Heart left ventricle (tissue), 16 donors: ENCODE data around the gene RALBP1. TPM values are rescaled to one million over a fixed set of nuclear protein-coding genes. Genes with fewer than 3 reads are reported as not detected.
A peak's percentile ranks its signal among the peaks of the same experiment; 100 is the strongest.
"Not testable (repeated sequence)": the region's sequence is repeated elsewhere in the genome, so short reads cannot be mapped to it uniquely, and the experiment has no call there.

ENCODE experiments used
- ATAC-seq, 4 donors: fragments of 200-7000 bp; cut with Tn5 transposase; one replicate each; pipeline ENCODE4 v1.9.1; 2020 to 2022; ENCODE audit warnings: moderate library complexity in 4 of 4, mild to moderate bottlenecking in 3 of 4, moderate number of reproducible peaks in 1 of 4
- DNase-seq, 5 donors: peaks; one replicate each; pipeline ENCODE4 v3.0.0-alpha.2; 2020
- H3K27ac ChIP-seq, 12 donors: fragments of 200-600 bp; sonication (generic) in 4 of 12; one replicate each; pipeline versions ENCODE4 v1.5.0 to v1.8.0; 2016 to 2022; ENCODE audit warnings: mild to moderate bottlenecking in 2 of 12
- H3K27me3 ChIP-seq, 9 donors: fragments of 200-600 bp; sonication (generic) in 2 of 9; one replicate each; pipeline versions ENCODE4 v1.5.1 to v1.8.0; 2016 to 2022; ENCODE audit warnings: mild to moderate bottlenecking in 3 of 9
- H3K36me3 ChIP-seq, 9 donors: fragments of 200-600 bp; sonication (generic) in 2 of 9; one replicate each; pipeline versions ENCODE4 v1.5.0 to v1.8.0; 2018 to 2022; ENCODE audit warnings: mild to moderate bottlenecking in 2 of 9
- H3K4me1 ChIP-seq, 12 donors: fragments of 200-600 bp; sonication (generic) in 4 of 12; one replicate each; pipeline versions ENCODE4 v1.5.0 to v1.8.0; 2016 to 2022; ENCODE audit warnings: mild to moderate bottlenecking in 3 of 12
- H3K4me3 ChIP-seq, 12 donors: fragments of 200-600 bp; sonication (generic) in 4 of 12; one replicate each; pipeline versions ENCODE4 v1.5.0 to v1.8.0; 2017 to 2022; ENCODE audit warnings: mild to moderate bottlenecking in 9 of 12, moderate library complexity in 4 of 12
- H3K9me3 ChIP-seq, 12 donors: fragments of 200-600 bp; sonication (generic) in 4 of 12; one replicate each; pipeline versions ENCODE4 v1.5.0 to v1.8.0; 2016 to 2022; ENCODE audit warnings: mild to moderate bottlenecking in 1 of 12
- CTCF ChIP-seq, 12 donors: fragments of 200-600 bp; sonication (generic) in 4 of 12; IDR thresholded peaks; one replicate each; pipeline versions ENCODE4 v1.5.0 to v1.8.0; 2018 to 2022; ENCODE audit warnings: antibody characterized with exemption in 12 of 12, mild to moderate bottlenecking in 5 of 12
- POLR2A ChIP-seq, 2 donors: fragments of 450-650 bp; IDR thresholded peaks; one replicate each; pipeline ENCODE4 v1.6.1; 2017; ENCODE audit warnings: antibody characterized with exemption in 2 of 2, mild to moderate bottlenecking in 2 of 2, moderate library complexity in 2 of 2
- WGBS, 4 donors: extraction: QIAGEN DNeasy Blood & Tissue Kit in 2 of 4; methylation state at CpG; one replicate each; pipeline versions ENCODE4 v1.1.5 to v1.1.7; 2013 to 2018; 5-methylcytosine and 5-hydroxymethylcytosine counted together
- intact Hi-C, 10 donors: fragments of 100-400 bp; cut with DNase I; formaldehyde crosslinking; loops; one replicate each; pipeline versions ENCODE4 v1.11.1 to v1.14.2; 2022
- polyA plus RNA-seq, 2 donors: library from polyadenylated mRNA; stranded (reverse); fragments of 200-250 nt; gene quantifications; one replicate each; pipeline ENCODE4 v1.2.3, GENCODE V29; 2013
- total RNA-seq, 9 donors: library from RNA; depleted of rRNA in 2 of 9; stranded (reverse); fragments of >200 nt in 2 of 9; fragmentation: NEBNext Ultra II Directional in 3 of 9; extraction: Animal tissue kit (Norgen Biotek cat#: 25700) in 3 of 9; gene quantifications; one replicate each; pipeline versions ENCODE4 v1.1.0 to v1.2.4, GENCODE V29; 2016 to 2023
- donor health status: ischemic (EF 13 %, LVEDD 7.1; RV severe dilation, severe dysfunction).
- donor health status: healthy with polysubstance abuse.
- donor health status: DM: no; HTN: yes; CAD: no.
- donor health status: DM: no; HTN: no; CAD: no.
- donor health status: ischemic (EF 25% LVEDD 6.9; RV normal size, moderate dysfunction).
- donor health status: ischemic (EF 25% LVEDD 5.7; RV mildly dilated, moderate dysfunction).
- donor health status: healthy.
- donor health status: DM: yes; HTN: yes; CAD: no.
- donor health status: ischemic (EF 35%, LVEDD 5.7; RV mildly dilated, moderate dysfunction).
- donor health status: nonischemic (EF 11% LVEDD 7.7; RV severe dilation, severe dysfunction).
- donor health status: DM: yes; HTN: yes; CAD: no.
- donor health status: PGD.
- donor health status: ischemic (EF 29% LVEDD 5.4; RV normal size, mild dysfunction).
- donor health status: nonischemic (EF 23%, LVEDD 6.1; RV moderate dilation, normal function).

RALBP1 gene
- total and polyA plus RNA-seq, 11 donors, result 20.9 to 91.1 (median 47.8) TPM

- Histone ChIP-seq H3K36me3 (no peaks in the 10 kb centered on the region), H3K27me3 (no peaks in the 10 kb centered on the region), H3K9me3 (no peaks in the 10 kb centered on the region), H3K4me3 (no peak overlapping the region), H3K4me1 (peaks cover 0 to 5% (median 0%) of the 10 kb centered on the region in 12 donors), H3K27ac (no peak overlapping the region)
- WGBS, 4 donors, result 86 to 88% (median 86%) methylated on average over 6 of the region's 6 CpGs
- intact Hi-C loops, result no loop called here
- ATAC-seq (peak in 2 of 4 donors; percentile 63 to 77), DNase-seq (no peak)
- TF ChIP-seq POLR2A (IDR thresholded peaks at IDR 0.05) (no peak), CTCF (IDR thresholded peaks at IDR 0.05) (no peak)
Measured at GRCh38 chr18:9428862-9429661, 46.3 kb upstream of the RALBP1 start.

- no peak overlapping the region for H3K4me3 ChIP-seq
- intact Hi-C loops, result no loop called here
- H3K27ac ChIP-seq, result no peak overlapping the region
- no peak for TF ChIP-seq POLR2A (IDR thresholded peaks at IDR 0.05)
- no peak for TF ChIP-seq CTCF (IDR thresholded peaks at IDR 0.05)
- no peaks in the 10 kb centered on the region for H3K36me3 ChIP-seq
- WGBS, 4 donors, result 42 to 65% (median 52%) methylated on average over 3 of the region's 3 CpGs
- H3K27me3 ChIP-seq, result no peaks in the 10 kb centered on the region
- ATAC-seq, result peak in 2 of 4 donors; percentile 52 to 65
- no peaks in the 10 kb centered on the region for H3K9me3 ChIP-seq
- H3K4me1 ChIP-seq, result peaks cover 0 to 5% (median 0%) of the 10 kb centered on the region in 12 donors
- DNase-seq, result no peak
Measured at GRCh38 chr18:9429662-9429993, 45.7 kb upstream of the RALBP1 start.

DNA sequence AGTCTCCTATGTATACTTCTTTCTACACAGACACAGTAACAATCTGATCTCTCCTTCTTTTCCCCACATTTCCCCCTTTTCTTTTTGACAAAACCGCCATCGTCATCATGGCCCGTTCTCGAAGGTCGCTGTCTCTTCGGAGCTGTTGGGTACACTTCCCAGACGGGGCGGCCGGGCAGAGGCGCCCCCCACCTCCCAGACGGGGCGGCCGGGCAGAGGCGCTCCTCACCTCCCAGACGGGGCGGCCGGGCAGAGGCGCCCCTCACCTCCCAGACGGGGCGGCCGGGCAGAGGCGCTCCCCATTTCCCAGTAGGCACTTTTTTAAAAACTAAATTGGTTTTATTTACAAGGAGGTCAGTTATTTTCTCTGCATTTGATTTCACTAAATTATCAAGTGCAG lies 45.0 kb upstream of the RALBP1 start:
- H3K4me3 ChIP-seq, H3K27ac ChIP-seq, H3K27me3 ChIP-seq, H3K4me1 ChIP-seq, DNase-seq, H3K9me3 ChIP-seq, H3K36me3 ChIP-seq, intact Hi-C loops, ATAC-seq: not testable (repeated sequence)
- 92 to 96% (median 94%) methylated on average over 22 of the region's 22 CpGs for WGBS, 4 donors

DNA sequence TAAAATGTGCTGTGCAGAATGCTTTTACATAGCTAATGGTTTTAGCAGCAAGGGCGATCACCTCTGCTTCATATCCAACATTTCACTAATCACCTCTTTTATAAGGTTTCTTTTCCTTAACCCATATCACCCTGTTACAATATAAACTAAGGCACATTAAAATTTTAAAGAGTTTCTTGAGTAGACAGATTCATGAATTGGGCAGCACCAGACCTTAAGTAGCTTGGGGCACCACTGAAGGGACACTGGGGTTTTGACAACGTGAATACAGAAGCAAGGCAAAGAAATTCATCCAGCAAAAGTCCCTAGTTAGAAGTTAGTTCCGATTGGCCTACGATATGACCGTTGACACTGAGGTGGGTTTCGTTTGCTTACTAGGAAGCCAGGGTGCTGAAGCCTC lies 44.0 kb upstream of the RALBP1 start:
- DNase-seq (no peak), ATAC-seq (no peak)
- H3K4me1 ChIP-seq, result peaks cover 0 to 5% (median 0%) of the 10 kb centered on the region in 12 donors
- no peak overlapping the region for H3K27ac ChIP-seq
- intact Hi-C loops, result no loop called here
- WGBS, 4 donors, result 93 to 96% (median 95%) methylated on average over 6 of the region's 6 CpGs
- no peak for TF ChIP-seq CTCF (IDR thresholded peaks at IDR 0.05)
- no peak for TF ChIP-seq POLR2A (IDR thresholded peaks at IDR 0.05)
- no peaks in the 10 kb centered on the region for H3K27me3 ChIP-seq
- no peaks in the 10 kb centered on the region for H3K9me3 ChIP-seq
- H3K4me3 ChIP-seq, result no peak overlapping the region
- no peaks in the 10 kb centered on the region for H3K36me3 ChIP-seq

DNA sequence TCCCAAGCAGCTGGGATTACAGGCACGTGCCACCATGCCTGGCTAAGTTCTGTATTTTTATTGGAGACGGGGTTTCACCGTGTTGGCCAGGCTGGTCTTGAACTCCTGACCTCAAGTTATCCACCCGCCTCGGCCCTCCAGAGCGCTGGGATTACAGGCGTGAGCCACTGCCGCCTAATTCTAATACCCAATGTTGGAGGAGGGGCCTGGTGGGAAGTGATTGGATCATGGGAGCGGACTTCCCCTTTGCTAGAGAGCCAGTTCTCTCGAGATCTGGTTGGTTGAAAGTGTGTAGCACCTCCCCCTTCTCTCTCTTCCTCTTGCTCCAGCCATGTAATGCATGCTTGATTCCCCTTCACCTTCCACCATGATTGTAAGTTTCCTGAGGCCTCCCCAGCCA lies 42.2 kb upstream of the RALBP1 start:
- ATAC-seq, result peak in 1 of 4 donors; percentile 22

More for the DNA sequence above, 42.2 kb upstream of the RALBP1 start:
- H3K36me3 ChIP-seq, H3K27me3 ChIP-seq, H3K4me3 ChIP-seq, H3K27ac ChIP-seq, DNase-seq, H3K9me3 ChIP-seq, intact Hi-C loops: not testable (repeated sequence)
- WGBS, 4 donors, result 94 to 96% (median 95%) methylated on average over 10 of the region's 10 CpGs
- peaks cover 0 to 15% (median 0%) of the 10 kb centered on the region in 12 donors for H3K4me1 ChIP-seq
